Measurements from ENCODE around the gene DCDC1.
"Not testable (repeated sequence)": the region's sequence is repeated elsewhere in the genome, so short reads cannot be mapped to it uniquely, and the experiment has no call there.

Gene DCDC1

DNA sequence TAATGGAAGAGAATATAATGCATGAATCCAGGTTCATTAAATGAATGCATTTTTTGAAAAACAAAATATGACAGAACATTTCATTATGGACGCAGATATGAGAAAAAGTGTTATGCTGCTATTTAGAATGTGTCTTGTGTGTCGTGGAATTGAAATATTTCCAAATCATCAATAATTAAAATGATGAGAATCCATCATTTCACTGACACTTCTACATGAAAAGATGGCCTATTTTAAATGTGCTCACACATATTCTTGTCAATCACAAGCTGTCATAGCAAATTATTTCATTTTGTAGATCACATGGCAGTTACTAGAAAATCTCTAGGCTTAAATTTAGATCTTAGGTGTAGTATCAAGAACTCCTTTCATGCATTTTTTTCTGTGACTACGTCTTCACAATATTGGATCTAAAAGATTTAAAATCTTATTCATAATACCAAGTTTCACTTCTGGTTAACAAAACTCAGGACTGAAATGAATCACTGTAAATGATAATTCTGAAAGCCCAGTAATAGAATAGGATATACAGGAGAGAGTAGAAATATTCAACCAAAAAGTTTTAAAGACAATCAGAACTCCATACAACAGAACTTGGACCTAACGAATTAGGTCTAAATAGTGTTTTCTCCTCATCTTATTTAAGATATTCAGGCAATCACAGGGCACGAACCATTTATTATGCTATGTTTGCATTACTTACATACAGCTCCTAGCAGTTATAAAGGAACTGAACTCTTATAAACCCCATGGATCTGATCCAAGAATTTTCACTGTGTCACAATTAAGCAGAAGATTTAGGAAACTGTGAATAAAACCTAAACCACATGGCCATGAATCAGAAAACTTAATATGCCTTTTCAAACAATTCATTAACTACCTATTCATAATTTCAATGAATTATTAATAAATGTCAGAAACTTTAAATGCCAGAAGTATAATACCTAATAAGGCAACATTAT lies 67.7 kb downstream of the DCDC1 start:
- H3K27ac ChIP-seq = no peak overlapping the region
- TF ChIP-seq, protein P1, sequence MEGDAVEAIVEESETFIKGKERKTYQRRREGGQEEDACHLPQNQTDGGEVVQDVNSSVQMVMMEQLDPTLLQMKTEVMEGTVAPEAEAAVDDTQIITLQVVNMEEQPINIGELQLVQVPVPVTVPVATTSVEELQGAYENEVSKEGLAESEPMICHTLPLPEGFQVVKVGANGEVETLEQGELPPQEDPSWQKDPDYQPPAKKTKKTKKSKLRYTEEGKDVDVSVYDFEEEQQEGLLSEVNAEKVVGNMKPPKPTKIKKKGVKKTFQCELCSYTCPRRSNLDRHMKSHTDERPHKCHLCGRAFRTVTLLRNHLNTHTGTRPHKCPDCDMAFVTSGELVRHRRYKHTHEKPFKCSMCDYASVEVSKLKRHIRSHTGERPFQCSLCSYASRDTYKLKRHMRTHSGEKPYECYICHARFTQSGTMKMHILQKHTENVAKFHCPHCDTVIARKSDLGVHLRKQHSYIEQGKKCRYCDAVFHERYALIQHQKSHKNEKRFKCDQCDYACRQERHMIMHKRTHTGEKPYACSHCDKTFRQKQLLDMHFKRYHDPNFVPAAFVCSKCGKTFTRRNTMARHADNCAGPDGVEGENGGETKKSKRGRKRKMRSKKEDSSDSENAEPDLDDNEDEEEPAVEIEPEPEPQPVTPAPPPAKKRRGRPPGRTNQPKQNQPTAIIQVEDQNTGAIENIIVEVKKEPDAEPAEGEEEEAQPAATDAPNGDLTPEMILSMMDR (conservative IDR thresholded peaks at IDR 0.05) = no peak
- TF ChIP-seq ZFX (IDR thresholded peaks at IDR 0.05) = no peak

DNA sequence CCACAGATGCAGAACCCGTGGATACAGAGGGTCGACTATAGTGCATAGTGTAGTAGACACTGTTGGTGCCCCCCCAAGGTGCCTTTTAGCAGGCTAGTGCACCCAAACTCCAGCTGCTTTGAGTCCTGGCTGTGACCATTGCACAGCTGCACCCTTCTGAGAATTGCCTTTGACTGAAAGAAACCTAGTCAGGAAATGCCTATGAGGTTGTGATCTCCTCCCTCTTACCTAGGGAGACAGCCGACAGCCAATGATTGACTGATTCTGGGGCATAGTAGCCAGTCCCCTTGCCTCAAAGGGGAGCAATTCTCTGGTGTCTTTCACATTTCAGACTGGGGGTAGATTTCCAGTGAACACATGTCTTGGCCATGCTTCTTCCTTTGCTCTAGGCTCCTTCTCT lies 74.2 kb downstream of the DCDC1 start:
- H3K27ac ChIP-seq = no peak overlapping the region
- TF ChIP-seq, protein P1 (conservative IDR thresholded peaks at IDR 0.05) = no peak
- TF ChIP-seq ZFX (IDR thresholded peaks at IDR 0.05) = no peak

DNA sequence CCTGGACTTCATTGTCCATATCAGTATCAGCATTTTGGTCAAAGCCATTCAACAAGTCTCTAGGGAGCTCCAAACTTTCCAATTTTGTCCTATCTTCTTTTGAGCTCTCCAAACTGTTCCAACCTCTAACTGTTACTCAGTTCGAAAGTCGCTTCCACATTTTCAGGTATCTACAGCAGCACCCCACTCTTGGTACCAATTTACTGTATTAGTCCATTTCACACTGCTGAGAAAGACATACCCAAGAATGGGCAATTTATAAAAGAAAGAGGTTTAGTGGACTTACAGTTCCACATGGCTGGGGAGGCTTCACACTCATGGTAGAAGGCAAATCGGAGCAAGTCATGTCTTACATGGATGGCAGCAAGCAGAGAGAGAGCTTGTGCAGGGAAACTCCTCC lies 96.0 kb downstream of the DCDC1 start:
- not testable (repeated sequence) for H3K27ac ChIP-seq

- H3K27ac ChIP-seq = no peak overlapping the region
- TF ChIP-seq, protein P1 (conservative IDR thresholded peaks at IDR 0.05) = no peak
- no peak for TF ChIP-seq ZFX (IDR thresholded peaks at IDR 0.05)
Measured at GRCh38 chr11:31267720-31268119, 101.8 kb downstream of the DCDC1 start.

GRCh38 chr11:31264834-31265233 lies 104.7 kb downstream of the DCDC1 start:
- H3K27ac ChIP-seq = no peak overlapping the region
- TF ChIP-seq, protein P1 (conservative IDR thresholded peaks at IDR 0.05) = no peak; the same call in 1 of the 2 replicates
- no peak for TF ChIP-seq ZFX (IDR thresholded peaks at IDR 0.05)

- TF ChIP-seq, protein P1 (conservative IDR thresholded peaks at IDR 0.05) = no peak
- TF ChIP-seq ZFX (IDR thresholded peaks at IDR 0.05) = no peak
- H3K27ac ChIP-seq = no peak overlapping the region
Measured at GRCh38 chr11:31262761-31263160, 106.8 kb downstream of the DCDC1 start.

DNA sequence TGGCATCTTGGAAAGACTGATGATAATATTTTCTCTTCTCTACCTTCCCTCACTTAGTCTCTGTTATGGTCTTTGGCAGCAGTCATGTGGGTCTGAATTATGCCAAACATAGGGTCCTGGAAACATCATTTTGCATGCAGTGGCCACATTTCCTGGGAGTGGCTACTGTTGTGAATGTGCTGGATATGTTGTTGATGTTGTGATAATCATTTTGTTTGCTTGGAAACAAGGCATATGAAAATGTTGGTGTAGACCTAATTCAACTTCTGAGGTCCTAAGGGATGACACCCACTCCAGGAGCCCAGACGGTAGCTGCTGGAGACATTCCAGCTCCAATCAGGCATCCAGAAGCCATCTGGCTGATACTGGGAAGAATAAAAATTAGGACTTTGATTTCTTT lies 109.7 kb downstream of the DCDC1 start:
- no peak overlapping the region for H3K27ac ChIP-seq
- TF ChIP-seq ZFX (IDR thresholded peaks at IDR 0.05) = no peak
- TF ChIP-seq, protein P1 (conservative IDR thresholded peaks at IDR 0.05) = no peak

DNA sequence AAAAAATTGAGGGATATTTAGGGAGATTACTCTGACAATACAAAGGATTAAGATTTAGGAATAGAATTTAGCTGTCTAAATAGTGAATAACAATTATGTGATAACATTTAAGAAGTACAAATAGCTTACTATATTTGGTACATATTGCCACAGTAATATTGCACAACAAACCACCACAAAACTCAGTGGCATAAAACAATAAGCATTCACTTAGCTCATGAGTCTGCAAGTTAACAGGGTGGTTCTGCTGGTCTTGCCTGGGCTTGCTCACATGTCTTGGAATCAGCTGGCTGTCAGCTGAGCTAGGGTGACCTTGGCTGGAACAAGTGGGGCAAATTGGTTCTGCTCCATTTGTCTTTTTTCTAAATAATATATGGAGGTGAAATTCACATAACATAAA lies 115.1 kb downstream of the DCDC1 start:
- H3K27ac ChIP-seq = no peak overlapping the region
- TF ChIP-seq ZFX (IDR thresholded peaks at IDR 0.05) = no peak

All from C4-2B (cell line).